Activated CD8-positive, alpha-beta T cell treated with anti-CD3 and anti-CD28 coated beads for 36 hours (primary cell): ENCODE measurements around the gene TRPM3. TPM values are rescaled to one million over a fixed set of nuclear protein-coding genes. Genes with fewer than 3 reads are reported as not detected.
"Not testable (repeated sequence)": the region's sequence is repeated elsewhere in the genome, so short reads cannot be mapped to it uniquely, and the experiment has no call there.

ENCODE experiments used
- ATAC-seq: fragments of 200-7000 bp; cut with Tn5 transposase; one replicate; pipeline ENCODE4 v1.10.0; 2021; ENCODE audit warnings: mild to moderate bottlenecking, moderate library complexity
- CTCF ChIA-PET: fragments of 350-600 bp; sonication (Branson Sonifier 250); formaldehyde crosslinking; loops from one replicate; lab custom pipeline; 2021; ENCODE audit warnings: antibody characterized with exemption; lab: Charles Lee
- POLR2A ChIA-PET: fragments of 350-600 bp; sonication (Branson Sonifier 250); formaldehyde crosslinking; loops from one replicate; lab custom pipeline; 2021; ENCODE audit warnings: antibody characterized with exemption; lab: Charles Lee
- DNase-seq: peaks from one replicate; pipeline ENCODE4 v3.0.0-alpha.2; 2020
- H3K27ac Mint-ChIP-seq: one replicate; pipeline ENCODE4 v1.8.0; 2021; ENCODE audit warnings: mild to moderate bottlenecking, mixed read lengths
- H3K27me3 Mint-ChIP-seq: one replicate; pipeline ENCODE4 v1.8.0; 2021; ENCODE audit warnings: mixed read lengths
- H3K36me3 Mint-ChIP-seq: one replicate; pipeline ENCODE4 v1.8.0; 2021; ENCODE audit warnings: low read depth, mixed read lengths
- H3K4me1 Mint-ChIP-seq: one replicate; pipeline ENCODE4 v1.8.0; 2021; ENCODE audit warnings: low read depth, mixed read lengths
- H3K4me3 Mint-ChIP-seq: one replicate; pipeline ENCODE4 v1.8.0; 2021; ENCODE audit warnings: mild to moderate bottlenecking, moderate library complexity, mixed read lengths
- H3K9me3 Mint-ChIP-seq: one replicate; pipeline ENCODE4 v1.8.0; 2021; ENCODE audit warnings: mixed read lengths
- CTCF ChIP-seq: fragments of 200-600 bp; IDR thresholded peaks from one replicate; pipeline ENCODE4 v1.8.0; 2022; ENCODE audit warnings: antibody characterized with exemption, mild to moderate bottlenecking
- intact Hi-C: fragments of 100-400 bp; cut with micrococcal nuclease; formaldehyde crosslinking; loops from one replicate; pipeline ENCODE4 v1.10.0; 2022
- total RNA-seq, 2 experiments: library from RNA; stranded (reverse); gene quantifications; one replicate each; pipeline ENCODE4 v1.2.3, GENCODE V29; 2021

TRPM3 gene
- total RNA-seq, 2 experiments from 2014 or later: not detected

GRCh38 chr9:70658765-70659164, 462.7 kb downstream of the TRPM3 start:
- DNase-seq: no peak
- POLR2A ChIA-PET: no interaction called here
- Mint-ChIP-seq H3K27me3 (peaks cover 8% of the 10 kb centered on the region), H3K36me3 (no peaks in the 10 kb centered on the region), H3K27ac (no peak overlapping the region), H3K4me1 (no peaks in the 10 kb centered on the region), H3K9me3 (peaks cover 7% of the 10 kb centered on the region), H3K4me3 (no peak overlapping the region)
- CTCF ChIA-PET: no interaction called here
- ATAC-seq: no peak
- no peak for TF ChIP-seq CTCF
- intact Hi-C loops: no loop called here

DNA sequence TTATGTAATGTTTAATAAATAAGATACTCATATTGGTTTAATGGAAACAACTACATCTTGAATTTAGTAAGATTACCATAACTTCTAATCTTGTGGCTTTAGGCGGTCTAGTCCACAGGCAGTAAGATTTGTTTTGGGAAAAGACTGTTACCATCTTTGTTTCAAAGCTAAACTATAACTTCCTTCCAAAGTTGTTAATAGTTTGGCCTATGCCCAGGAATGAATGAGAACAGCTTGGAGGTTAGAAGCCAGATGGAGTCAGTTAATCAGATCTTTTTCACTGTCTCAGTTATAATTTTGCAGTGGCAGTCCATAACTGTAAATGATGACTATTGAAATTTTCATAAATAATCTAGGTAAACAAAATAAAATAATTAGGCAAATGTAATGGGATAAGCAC, 465.1 kb downstream of the TRPM3 start:
- H3K9me3 Mint-ChIP-seq: peaks cover 7% of the 10 kb centered on the region
- DNase-seq (no peak), ATAC-seq (no peak)
- no peak overlapping the region for H3K27ac Mint-ChIP-seq
- no peak for TF ChIP-seq CTCF
- POLR2A ChIA-PET: no interaction called here
- H3K27me3 Mint-ChIP-seq: peaks cover 6% of the 10 kb centered on the region
- H3K4me1 Mint-ChIP-seq: no peaks in the 10 kb centered on the region
- H3K4me3 Mint-ChIP-seq: no peak overlapping the region
- intact Hi-C loops: no loop called here
- CTCF ChIA-PET: interaction anchor here (1.1 to 1.2 kb wide), 2 partner anchors 11 to 16 kb away, joined by 3 read pairs; no protein-coding TSS in a partner anchor
- no peaks in the 10 kb centered on the region for H3K36me3 Mint-ChIP-seq

- peaks cover 5% of the 10 kb centered on the region for H3K9me3 Mint-ChIP-seq
- H3K4me1 Mint-ChIP-seq: no peaks in the 10 kb centered on the region
- H3K4me3 Mint-ChIP-seq: no peak overlapping the region
- POLR2A ChIA-PET: interaction anchor here (0.6 kb wide), 1 partner anchor 219 kb away, joined by 3 read pairs; no protein-coding TSS in a partner anchor
- DNase-seq: no peak
- TF ChIP-seq CTCF: no peak
- CTCF ChIA-PET: interaction anchor here (0.6 kb wide), 1 partner anchor 321 kb away, joined by 4 read pairs; no protein-coding TSS in a partner anchor
- intact Hi-C loops: no loop called here
- H3K36me3 Mint-ChIP-seq: no peaks in the 10 kb centered on the region
- H3K27ac Mint-ChIP-seq: no peak overlapping the region
- peaks cover 1% of the 10 kb centered on the region for H3K27me3 Mint-ChIP-seq
- ATAC-seq: no peak
Observed at GRCh38 chr9:70654144-70654543, 467.3 kb downstream of the TRPM3 start.

DNA sequence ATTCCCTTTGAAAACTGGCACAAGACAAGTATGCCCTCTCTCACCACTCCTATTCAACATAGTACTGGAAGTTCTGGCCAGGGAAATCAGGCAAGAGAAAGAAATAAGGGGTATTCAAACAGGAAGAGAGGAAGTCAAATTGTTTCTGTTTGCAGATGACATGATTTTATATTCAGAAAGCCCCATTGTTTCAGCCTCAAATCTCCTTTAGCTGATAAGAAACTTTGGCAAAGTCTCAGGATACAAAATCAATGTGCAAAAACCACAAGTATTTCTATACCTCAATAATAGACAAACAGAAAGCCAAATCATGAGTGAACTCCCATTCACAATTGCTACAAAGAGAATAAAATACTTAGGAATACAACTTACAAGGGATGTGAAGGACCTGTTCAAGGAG, 476.8 kb downstream of the TRPM3 start:
- H3K36me3 Mint-ChIP-seq, ATAC-seq, H3K27ac Mint-ChIP-seq, H3K4me1 Mint-ChIP-seq, DNase-seq, H3K9me3 Mint-ChIP-seq, POLR2A ChIA-PET, H3K4me3 Mint-ChIP-seq: not testable (repeated sequence)
- intact Hi-C loops: loop anchor here (10.0 kb wide), 1 partner anchor 360 kb away; no protein-coding TSS in a partner anchor
- CTCF ChIA-PET: interaction anchor here (1.3 kb wide), 1 partner anchor 11 kb away, joined by 3 read pairs; no protein-coding TSS in a partner anchor
- H3K27me3 Mint-ChIP-seq: peaks cover 12% of the 10 kb centered on the region

DNA sequence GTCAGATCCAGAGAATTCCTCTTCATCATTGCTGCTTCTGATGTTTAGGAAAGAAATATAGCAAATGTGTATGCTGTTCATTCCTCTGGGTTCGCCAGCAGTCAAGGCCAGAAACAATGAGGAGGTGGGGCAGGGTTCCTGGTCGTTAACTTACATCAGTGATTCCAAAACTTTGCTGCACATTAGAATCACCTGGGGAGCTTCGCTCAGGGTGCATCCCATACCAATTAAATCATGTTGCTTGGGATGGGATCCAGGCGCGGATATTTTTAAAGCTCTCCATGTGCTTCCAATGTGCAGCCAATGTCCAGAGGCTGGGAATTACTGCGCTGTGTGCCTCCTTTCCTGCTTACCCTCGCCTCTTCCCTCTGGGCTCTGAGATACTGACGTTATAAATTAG, 479.1 kb downstream of the TRPM3 start:
- intact Hi-C loops: loop anchor here (10.0 kb wide), 1 partner anchor 362 kb away; no protein-coding TSS in a partner anchor

More for the DNA sequence above, 479.1 kb downstream of the TRPM3 start:
- Mint-ChIP-seq H3K9me3 (no peaks in the 10 kb centered on the region), H3K27me3 (peaks cover 12% of the 10 kb centered on the region), H3K36me3 (no peaks in the 10 kb centered on the region), H3K27ac (no peak overlapping the region), H3K4me1 (no peaks in the 10 kb centered on the region), H3K4me3 (no peak overlapping the region)
- ChIA-PET CTCF (no interaction called here), POLR2A (no interaction called here)
- no peak for ATAC-seq
- no peak for DNase-seq
- no peak for TF ChIP-seq CTCF
